HEK293 (cell line): ENCODE data around the gene MRC2.

Experiments used
- CTCF ChIA-PET: fragments of 350-600 bp; formaldehyde crosslinking; extraction: SDS; loops from one replicate; lab custom pipeline; 2021; ENCODE audit warnings: antibody characterized with exemption; lab: Yijun Ruan, JAX
- POLR2A ChIA-PET: fragments of 300-600 bp; formaldehyde crosslinking; extraction: SDS; loops from one replicate; lab custom pipeline; 2020; ENCODE audit warnings: antibody characterized with exemption, inconsistent platforms; lab: Yijun Ruan, JAX
- H3K27ac ChIP-seq: fragments of 200-500 bp; sonication (Bioruptor generic); 2 replicates; pipeline ENCODE4 v1.5.1; 2014; ENCODE audit warnings: low read depth, low read length, control low read depth, inconsistent platforms; ENCODE audit errors: extremely low read depth
- H3K36me3 ChIP-seq, 2 experiments: fragments of 200-500 bp in 1 of 2; sonication (Bioruptor generic) in 1 of 2; 1 replicate in 1 of 2; 2 replicates in 1 of 2; pipeline ENCODE4 v1.5.1; 2014 to 2017; ENCODE audit warnings: inconsistent platforms in 2 of 2, low read length in 2 of 2; ENCODE audit not compliant: control insufficient read depth in 2 of 2, insufficient read depth in 1 of 2
- H3K4me1 ChIP-seq: fragments of 200-500 bp; sonication (Bioruptor generic); 2 replicates; pipeline ENCODE4 v1.5.1; 2014; ENCODE audit warnings: mild to moderate bottlenecking, low read length, inconsistent platforms; ENCODE audit not compliant: control insufficient read depth, insufficient read depth
- H3K4me3 ChIP-seq: 2 replicates; pipeline ENCODE4 v1.5.1; 2011; ENCODE audit warnings: low read depth, mild to moderate bottlenecking, control low read depth, low read length, moderate library complexity
- H3K9me3 ChIP-seq: fragments of 200-500 bp; sonication (Bioruptor generic); 2 replicates; pipeline ENCODE4 v1.5.1; 2014; ENCODE audit warnings: low read depth, low read length, inconsistent platforms; ENCODE audit not compliant: control insufficient read depth, insufficient read depth
- BCL11B ChIP-seq: fragments of 450-650 bp; formaldehyde crosslinking; IDR thresholded peaks from 2 replicates; pipeline ENCODE4 v1.5.1; 2016; ENCODE audit warnings: low read depth, missing biosample characterization, missing genetic modification characterization
- BCL6B ChIP-seq: fragments of 450-650 bp; formaldehyde crosslinking; IDR thresholded peaks from 2 replicates; pipeline ENCODE4 v1.5.1; 2017; ENCODE audit warnings: missing biosample characterization, missing genetic modification characterization
- GLIS2 ChIP-seq: fragments of 450-650 bp; formaldehyde crosslinking; IDR thresholded peaks from 2 replicates; pipeline ENCODE4 v1.5.1; 2016; ENCODE audit warnings: missing biosample characterization, missing genetic modification characterization
- OVOL3 ChIP-seq: fragments of 450-650 bp; formaldehyde crosslinking; IDR thresholded peaks from 2 replicates; pipeline ENCODE4 v1.5.1; 2016; ENCODE audit warnings: missing biosample characterization, missing genetic modification characterization
- PRDM6 ChIP-seq: fragments of 450-650 bp; formaldehyde crosslinking; IDR thresholded peaks from 2 replicates; pipeline ENCODE4 v1.5.1; 2017; ENCODE audit warnings: missing biosample characterization, missing genetic modification characterization
- ZBTB17 ChIP-seq: fragments of 450-650 bp; formaldehyde crosslinking; IDR thresholded peaks from 2 replicates; pipeline ENCODE4 v1.5.1; 2016; ENCODE audit warnings: missing biosample characterization, missing genetic modification characterization
- ZBTB21 ChIP-seq: fragments of 450-650 bp; formaldehyde crosslinking; IDR thresholded peaks from 2 replicates; pipeline ENCODE4 v1.5.1; 2017; ENCODE audit warnings: missing biosample characterization, missing genetic modification characterization
- ZEB2 ChIP-seq: fragments of 450-650 bp; formaldehyde crosslinking; IDR thresholded peaks from 2 replicates; pipeline ENCODE4 v1.5.1; 2016; ENCODE audit warnings: missing biosample characterization, missing genetic modification characterization
- ZNF132 ChIP-seq: fragments of 450-650 bp; formaldehyde crosslinking; IDR thresholded peaks from 2 replicates; pipeline ENCODE4 v1.5.1; 2017; ENCODE audit warnings: missing biosample characterization, missing genetic modification characterization, borderline replicate concordance
- ZNF138 ChIP-seq: fragments of 450-650 bp; formaldehyde crosslinking; IDR thresholded peaks from 2 replicates; pipeline ENCODE4 v1.5.1; 2016; ENCODE audit warnings: missing biosample characterization, missing genetic modification characterization, borderline replicate concordance
- ZNF157 ChIP-seq: fragments of 450-650 bp; formaldehyde crosslinking; IDR thresholded peaks from 2 replicates; pipeline ENCODE4 v1.5.1; 2016; ENCODE audit warnings: missing biosample characterization, missing genetic modification characterization
- ZNF169 ChIP-seq: fragments of 450-650 bp; formaldehyde crosslinking; IDR thresholded peaks from 2 replicates; pipeline ENCODE4 v1.5.1; 2016; ENCODE audit warnings: missing biosample characterization, missing genetic modification characterization
- ZNF184 ChIP-seq: fragments of 450-650 bp; IDR thresholded peaks from 2 replicates; pipeline ENCODE4 v1.5.1; 2018; ENCODE audit warnings: missing biosample characterization, mild to moderate bottlenecking, missing genetic modification characterization
- ZNF24 ChIP-seq: fragments of 450-650 bp; formaldehyde crosslinking; IDR thresholded peaks from 2 replicates; pipeline ENCODE4 v1.5.1; 2016; ENCODE audit warnings: missing biosample characterization, missing genetic modification characterization
- ZNF248 ChIP-seq: fragments of 450-650 bp; formaldehyde crosslinking; IDR thresholded peaks from 2 replicates; pipeline ENCODE4 v1.5.1; 2017; ENCODE audit warnings: missing biosample characterization, missing genetic modification characterization
- ZNF335 ChIP-seq: fragments of 450-650 bp; formaldehyde crosslinking; conservative IDR thresholded peaks from 2 replicates; pipeline ENCODE4 v1.5.1; 2016; ENCODE audit warnings: missing biosample characterization, missing genetic modification characterization
- ZNF37A ChIP-seq: fragments of 450-650 bp; IDR thresholded peaks from 2 replicates; pipeline ENCODE4 v1.5.1; 2018; ENCODE audit warnings: missing biosample characterization, missing genetic modification characterization
- ZNF404 ChIP-seq: fragments of 450-650 bp; formaldehyde crosslinking; IDR thresholded peaks from 2 replicates; pipeline ENCODE4 v1.5.1; 2017; ENCODE audit warnings: missing biosample characterization, missing genetic modification characterization
- ZNF423 ChIP-seq: fragments of 450-650 bp; formaldehyde crosslinking; IDR thresholded peaks from 2 replicates; pipeline ENCODE4 v1.5.1; 2016; ENCODE audit warnings: missing biosample characterization, missing genetic modification characterization
- ZNF560 ChIP-seq: fragments of 450-650 bp; formaldehyde crosslinking; IDR thresholded peaks from 2 replicates; pipeline ENCODE4 v1.5.1; 2017; ENCODE audit warnings: missing biosample characterization, missing genetic modification characterization, borderline replicate concordance
- ZNF561 ChIP-seq: fragments of 450-650 bp; IDR thresholded peaks from 2 replicates; pipeline ENCODE4 v1.5.1; 2018; ENCODE audit warnings: missing biosample characterization, missing genetic modification characterization, borderline replicate concordance
- ZNF621 ChIP-seq: fragments of 450-650 bp; formaldehyde crosslinking; IDR thresholded peaks from 2 replicates; pipeline ENCODE4 v1.5.1; 2017; ENCODE audit warnings: missing biosample characterization, missing genetic modification characterization
- ZNF624 ChIP-seq: fragments of 450-650 bp; formaldehyde crosslinking; IDR thresholded peaks from 2 replicates; pipeline ENCODE4 v1.5.1; 2017; ENCODE audit warnings: missing biosample characterization, missing genetic modification characterization
- ZNF660 ChIP-seq: fragments of 450-650 bp; IDR thresholded peaks from 2 replicates; pipeline ENCODE4 v1.5.1; 2018; ENCODE audit warnings: missing biosample characterization, mild to moderate bottlenecking, missing genetic modification characterization
- ZNF677 ChIP-seq: fragments of 450-650 bp; IDR thresholded peaks from 2 replicates; pipeline ENCODE4 v1.5.0; 2018; ENCODE audit warnings: missing biosample characterization, mild to moderate bottlenecking, missing genetic modification characterization, moderate library complexity
- ZNF692 ChIP-seq: fragments of 450-650 bp; formaldehyde crosslinking; IDR thresholded peaks from 2 replicates; pipeline ENCODE4 v1.5.1; 2016; ENCODE audit warnings: missing biosample characterization, missing genetic modification characterization
- ZNF768 ChIP-seq: fragments of 450-650 bp; formaldehyde crosslinking; IDR thresholded peaks from 2 replicates; pipeline ENCODE4 v1.5.1; 2018; ENCODE audit warnings: missing biosample characterization, mild to moderate bottlenecking, missing genetic modification characterization
- ZSCAN23 ChIP-seq: fragments of 450-650 bp; formaldehyde crosslinking; IDR thresholded peaks from 2 replicates; pipeline ENCODE4 v1.5.1; 2016; ENCODE audit warnings: missing biosample characterization, missing genetic modification characterization
- TF ChIP-seq, protein P1 (sequence below): fragments of 450-650 bp; formaldehyde crosslinking; conservative IDR thresholded peaks from 2 replicates; pipeline ENCODE4 v1.5.1; 2016; ENCODE audit warnings: low read depth, missing biosample characterization, missing genetic modification characterization

MRC2 gene

DNA sequence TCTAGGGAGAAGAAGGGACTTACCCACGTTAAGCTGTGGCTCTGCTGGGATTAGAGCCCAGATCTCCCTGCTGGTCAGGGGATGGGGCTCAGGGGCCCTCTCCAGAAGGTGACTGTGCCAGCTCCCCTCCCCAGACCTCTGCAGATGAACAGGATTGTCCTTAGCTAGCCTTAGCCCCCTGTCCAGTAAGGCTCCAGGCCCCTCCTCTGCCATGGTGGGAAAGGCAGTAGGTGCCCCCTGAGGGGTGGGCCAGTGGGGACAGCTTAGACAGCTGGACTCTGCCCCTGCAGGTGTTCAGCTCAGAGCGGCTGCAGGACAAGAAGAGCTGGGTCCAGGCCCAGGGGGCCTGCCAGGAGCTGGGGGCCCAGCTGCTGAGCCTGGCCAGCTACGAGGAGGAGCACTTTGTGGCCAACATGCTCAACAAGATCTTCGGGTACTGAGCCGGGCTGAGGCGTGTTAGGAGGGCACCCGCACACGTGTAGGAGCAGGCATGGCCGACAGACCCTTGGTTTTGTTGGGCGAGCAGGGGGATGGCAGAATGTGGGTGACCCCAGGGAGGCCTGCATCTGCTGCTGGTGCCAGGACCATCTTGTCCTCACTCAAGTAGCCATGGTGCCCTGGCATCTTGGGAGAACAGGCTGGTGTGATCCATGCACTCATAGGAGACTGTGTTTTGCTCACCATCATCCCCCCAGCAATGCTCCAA lies 50.9 kb downstream of the MRC2 start:
- CTCF ChIA-PET, result no interaction called here

GRCh38 chr17:62679866-62680377 lies 52.5 kb downstream of the MRC2 start:
- Histone ChIP-seq H3K4me3 (no peak overlapping the region), H3K27ac (no peak overlapping the region), H3K9me3 (no peaks in the 10 kb centered on the region), H3K36me3 (peaks cover 0 to 81% of the 10 kb centered on the region in 2 experiments; a peak in 2 of 3 replicates), H3K4me1 (no peaks in the 10 kb centered on the region)
- ChIA-PET CTCF (no interaction called here), POLR2A (no interaction called here)
- TF ChIP-seq ZNF248 (tag by site-specific recombination), result no peak
- TF ChIP-seq ZSCAN23, result no peak
- no peak for TF ChIP-seq BCL6B (tag by site-specific recombination)
- no peak for TF ChIP-seq ZNF692 (tag by site-specific recombination)
- TF ChIP-seq, protein P1, sequence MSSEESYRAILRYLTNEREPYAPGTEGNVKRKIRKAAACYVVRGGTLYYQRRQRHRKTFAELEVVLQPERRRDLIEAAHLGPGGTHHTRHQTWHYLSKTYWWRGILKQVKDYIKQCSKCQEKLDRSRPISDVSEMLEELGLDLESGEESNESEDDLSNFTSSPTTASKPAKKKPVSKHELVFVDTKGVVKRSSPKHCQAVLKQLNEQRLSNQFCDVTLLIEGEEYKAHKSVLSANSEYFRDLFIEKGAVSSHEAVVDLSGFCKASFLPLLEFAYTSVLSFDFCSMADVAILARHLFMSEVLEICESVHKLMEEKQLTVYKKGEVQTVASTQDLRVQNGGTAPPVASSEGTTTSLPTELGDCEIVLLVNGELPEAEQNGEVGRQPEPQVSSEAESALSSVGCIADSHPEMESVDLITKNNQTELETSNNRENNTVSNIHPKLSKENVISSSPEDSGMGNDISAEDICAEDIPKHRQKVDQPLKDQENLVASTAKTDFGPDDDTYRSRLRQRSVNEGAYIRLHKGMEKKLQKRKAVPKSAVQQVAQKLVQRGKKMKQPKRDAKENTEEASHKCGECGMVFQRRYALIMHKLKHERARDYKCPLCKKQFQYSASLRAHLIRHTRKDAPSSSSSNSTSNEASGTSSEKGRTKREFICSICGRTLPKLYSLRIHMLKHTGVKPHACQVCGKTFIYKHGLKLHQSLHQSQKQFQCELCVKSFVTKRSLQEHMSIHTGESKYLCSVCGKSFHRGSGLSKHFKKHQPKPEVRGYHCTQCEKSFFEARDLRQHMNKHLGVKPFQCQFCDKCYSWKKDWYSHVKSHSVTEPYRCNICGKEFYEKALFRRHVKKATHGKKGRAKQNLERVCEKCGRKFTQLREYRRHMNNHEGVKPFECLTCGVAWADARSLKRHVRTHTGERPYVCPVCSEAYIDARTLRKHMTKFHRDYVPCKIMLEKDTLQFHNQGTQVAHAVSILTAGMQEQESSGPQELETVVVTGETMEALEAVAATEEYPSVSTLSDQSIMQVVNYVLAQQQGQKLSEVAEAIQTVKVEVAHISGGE (tag by site-specific recombination), result no peak
- TF ChIP-seq ZNF621 (tag by site-specific recombination), result no peak
- TF ChIP-seq OVOL3 (tag by site-specific recombination), result no peak
- no peak for TF ChIP-seq ZNF37A
- TF ChIP-seq GLIS2 (tag by site-specific recombination), result no peak
- no peak for TF ChIP-seq ZNF677 (tag by site-specific recombination)
- no peak for TF ChIP-seq ZNF24 (tag by site-specific recombination)

More for the DNA sequence above, 50.9 kb downstream of the MRC2 start:
- no peak overlapping the region for H3K4me3 ChIP-seq
- TF ChIP-seq ZNF335 (no peak), ZNF423 (tag by site-specific recombination) (no peak), ZNF132 (tag by site-specific recombination) (no peak), ZNF404 (tag by site-specific recombination) (no peak), ZNF184 (no peak), ZNF560 (tag by site-specific recombination) (no peak), BCL11B (tag by site-specific recombination) (no peak), ZBTB21 (no peak), ZNF169 (no peak), ZEB2 (no peak), ZNF561 (no peak), ZNF138 (no peak), ZNF660 (no peak), PRDM6 (tag by site-specific recombination) (no peak), ZNF157 (tag by site-specific recombination) (no peak), ZBTB17 (no peak), ZNF624 (tag by site-specific recombination) (no peak), ZNF768 (no peak)
- H3K27ac ChIP-seq, result no peak overlapping the region
- POLR2A ChIA-PET, result interaction anchor here (0.5 kb wide), 1 partner anchor 147 kb away, joined by 3 read pairs; no protein-coding TSS in a partner anchor
- peaks cover 0 to 82% of the 10 kb centered on the region in 2 experiments; a peak in 1 of 3 replicates for H3K36me3 ChIP-seq
- no peaks in the 10 kb centered on the region for H3K9me3 ChIP-seq
- no peaks in the 10 kb centered on the region for H3K4me1 ChIP-seq
